ENCODE data around the gene ZNF784. TPM values are rescaled to one million over a fixed set of nuclear protein-coding genes. Genes with fewer than 3 reads are reported as not detected.
A peak's percentile ranks its signal among the peaks of the same experiment; 100 is the strongest.

ZNF784 gene
- total and polyA plus RNA-seq, 2 donors, result 2.7 to 5.4 TPM

DNA sequence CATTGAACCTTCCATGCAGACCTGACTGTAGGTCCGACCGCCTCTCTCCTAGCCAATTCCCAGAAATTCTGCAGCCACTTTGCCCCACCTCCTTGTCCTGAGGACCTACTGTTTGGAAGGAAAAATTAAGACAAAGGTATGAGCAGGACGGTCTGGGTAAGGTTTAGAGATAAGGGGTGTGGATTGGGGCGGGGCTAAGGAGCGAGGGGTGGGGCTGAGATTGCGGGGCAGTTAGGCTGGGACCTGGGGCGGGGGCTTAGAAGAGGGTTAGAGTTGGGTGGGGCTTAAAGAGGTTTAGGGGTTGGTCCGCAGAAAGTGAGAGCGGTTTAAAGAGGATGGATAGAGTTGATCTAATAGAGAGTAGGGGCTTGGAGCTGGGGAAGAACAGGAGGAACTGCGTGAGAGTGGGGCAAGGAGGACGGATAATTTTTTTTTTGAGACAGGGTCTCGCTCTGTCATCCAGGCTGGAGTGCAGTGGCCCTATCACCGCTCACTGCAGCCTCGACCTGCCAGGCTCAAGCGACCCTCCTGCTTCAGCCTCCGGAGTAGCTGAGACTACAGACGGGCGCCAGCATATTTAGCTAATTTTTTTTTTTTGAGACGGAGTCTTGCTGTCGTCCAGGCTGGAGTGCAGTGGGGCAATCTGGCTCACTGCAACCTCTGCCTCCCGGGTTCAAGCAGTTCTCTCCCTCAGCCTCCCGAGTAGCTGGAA is 20.6 kb downstream of the ZNF784 start:
- peaks cover 16 to 46% of the 10 kb centered on the region in 2 donors for H3K4me1 ChIP-seq (ENCODE audit: control insufficient read depth in 2 of 2, insufficient read depth in 2 of 2, low read length in 2 of 2)
- no peak overlapping the region for H3K4me3 ChIP-seq (ENCODE audit: low read length in 2 of 2)
- H3K36me3 ChIP-seq (ENCODE audit: control insufficient read depth in 2 of 2, insufficient read depth in 2 of 2, low read length in 1 of 2), result peaks cover 0 to 4% of the 10 kb centered on the region in 2 donors

DNA sequence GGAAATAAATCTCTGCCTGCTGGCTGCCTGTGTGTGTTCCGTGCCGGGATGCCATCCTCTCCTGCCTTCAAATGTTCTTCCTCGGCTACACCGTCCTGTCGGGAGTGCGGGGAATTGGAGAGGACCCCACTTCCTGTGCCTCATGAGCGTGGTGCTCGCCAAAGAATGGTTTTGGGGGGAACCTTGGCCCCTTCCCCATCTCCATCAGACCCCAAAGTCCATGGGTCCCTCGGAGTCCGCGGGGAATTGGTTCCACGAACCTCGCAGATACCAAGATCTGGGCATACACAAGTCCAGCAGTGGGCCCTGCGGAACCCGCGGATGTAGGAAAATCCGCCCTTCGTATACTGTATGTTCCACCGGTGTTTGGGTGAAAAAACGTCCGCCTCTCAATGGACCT is 21.3 kb downstream of the ZNF784 start:
- peaks cover 16 to 49% of the 10 kb centered on the region in 2 donors for H3K4me1 ChIP-seq (ENCODE audit: control insufficient read depth in 2 of 2, insufficient read depth in 2 of 2, low read length in 2 of 2)
- 98% methylated on average over 21 of the region's 21 CpGs for WGBS

More for the DNA sequence above, 20.6 kb downstream of the ZNF784 start:
- DNase-seq (ENCODE audit: low read depth in 6 of 9, low spot score in 9 of 9), result no peak
- Histone ChIP-seq H3K27me3 (ENCODE audit: control insufficient read depth in 2 of 2, insufficient read depth in 1 of 2, low read length in 1 of 2) (no peaks in the 10 kb centered on the region), H3K9me3 (ENCODE audit: control insufficient read depth in 2 of 2, insufficient read depth in 1 of 2, low read length in 1 of 2) (peaks cover 0 to 7% of the 10 kb centered on the region in 2 donors), H3K27ac (ENCODE audit: low read depth in 1 of 2, low read length in 1 of 2) (no peak overlapping the region)
- WGBS, result 92% methylated on average over 22 of the region's 22 CpGs

DNA sequence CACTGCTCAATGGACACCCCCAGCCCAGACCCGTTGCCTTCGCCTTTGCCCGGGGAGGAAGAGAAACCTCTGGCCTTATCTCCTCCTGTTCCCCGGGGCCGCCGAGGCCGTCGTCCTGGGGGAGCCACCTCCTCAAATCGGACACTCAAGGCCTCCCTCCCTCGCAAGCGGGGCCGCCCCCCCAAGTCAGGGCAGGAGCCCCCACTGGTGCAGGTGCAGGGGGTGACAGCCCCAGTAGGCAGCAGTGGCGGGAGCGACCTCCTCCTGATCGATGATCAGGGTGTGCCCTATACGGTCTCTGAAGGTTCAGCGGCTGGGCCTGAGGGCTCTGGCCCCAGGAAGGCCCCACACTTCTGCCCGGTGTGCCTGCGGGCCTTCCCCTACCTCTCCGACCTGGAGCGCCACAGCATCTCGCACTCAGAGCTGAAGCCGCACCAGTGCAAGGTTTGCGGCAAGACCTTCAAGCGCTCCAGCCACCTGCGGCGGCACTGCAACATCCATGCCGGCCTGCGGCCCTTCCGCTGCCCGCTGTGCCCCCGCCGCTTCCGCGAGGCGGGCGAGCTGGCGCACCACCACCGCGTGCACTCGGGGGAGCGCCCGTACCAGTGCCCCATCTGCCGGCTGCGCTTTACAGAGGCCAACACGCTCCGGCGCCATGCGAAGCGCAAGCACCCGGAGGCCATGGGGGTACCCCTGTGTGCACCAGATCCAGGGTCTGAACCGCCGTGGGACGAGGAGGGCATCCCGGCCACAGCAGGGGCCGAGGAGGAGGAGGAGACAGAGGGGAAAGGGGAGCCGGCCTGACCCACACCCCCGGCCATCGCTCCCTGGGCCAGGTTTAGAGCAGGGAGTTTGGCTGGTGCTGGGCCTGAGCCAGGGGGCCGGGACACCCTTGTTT is 22.0 kb downstream of the ZNF784 start:
- 99% methylated on average over 60 of the region's 60 CpGs for WGBS
- H3K4me1 ChIP-seq (ENCODE audit: control insufficient read depth in 2 of 2, insufficient read depth in 2 of 2, low read length in 2 of 2), result peaks cover 16 to 49% of the 10 kb centered on the region in 2 donors
- H3K9me3 ChIP-seq (ENCODE audit: control insufficient read depth in 2 of 2, insufficient read depth in 1 of 2, low read length in 1 of 2), result peaks cover 0 to 7% of the 10 kb centered on the region in 2 donors
- no peak for DNase-seq (ENCODE audit: low read depth in 6 of 9, low spot score in 9 of 9)
- H3K27me3 ChIP-seq (ENCODE audit: control insufficient read depth in 2 of 2, insufficient read depth in 1 of 2, low read length in 1 of 2), result no peaks in the 10 kb centered on the region
- H3K4me3 ChIP-seq (ENCODE audit: low read length in 2 of 2), result no peak overlapping the region
- H3K36me3 ChIP-seq (ENCODE audit: control insufficient read depth in 2 of 2, insufficient read depth in 2 of 2, low read length in 1 of 2), result peaks cover 1 to 7% of the 10 kb centered on the region in 2 donors
- H3K27ac ChIP-seq (ENCODE audit: low read depth in 1 of 2, low read length in 1 of 2), result no peak overlapping the region

More for the DNA sequence above, 21.3 kb downstream of the ZNF784 start:
- DNase-seq (ENCODE audit: low read depth in 6 of 9, low spot score in 9 of 9), result no peak
- H3K27ac ChIP-seq (ENCODE audit: low read depth in 1 of 2, low read length in 1 of 2), result no peak overlapping the region
- peaks cover 0 to 7% of the 10 kb centered on the region in 2 donors for H3K9me3 ChIP-seq (ENCODE audit: control insufficient read depth in 2 of 2, insufficient read depth in 1 of 2, low read length in 1 of 2)
- H3K27me3 ChIP-seq (ENCODE audit: control insufficient read depth in 2 of 2, insufficient read depth in 1 of 2, low read length in 1 of 2), result no peaks in the 10 kb centered on the region
- no peak overlapping the region for H3K4me3 ChIP-seq (ENCODE audit: low read length in 2 of 2)
- H3K36me3 ChIP-seq (ENCODE audit: control insufficient read depth in 2 of 2, insufficient read depth in 2 of 2, low read length in 1 of 2), result peaks cover 0 to 4% of the 10 kb centered on the region in 2 donors

DNA sequence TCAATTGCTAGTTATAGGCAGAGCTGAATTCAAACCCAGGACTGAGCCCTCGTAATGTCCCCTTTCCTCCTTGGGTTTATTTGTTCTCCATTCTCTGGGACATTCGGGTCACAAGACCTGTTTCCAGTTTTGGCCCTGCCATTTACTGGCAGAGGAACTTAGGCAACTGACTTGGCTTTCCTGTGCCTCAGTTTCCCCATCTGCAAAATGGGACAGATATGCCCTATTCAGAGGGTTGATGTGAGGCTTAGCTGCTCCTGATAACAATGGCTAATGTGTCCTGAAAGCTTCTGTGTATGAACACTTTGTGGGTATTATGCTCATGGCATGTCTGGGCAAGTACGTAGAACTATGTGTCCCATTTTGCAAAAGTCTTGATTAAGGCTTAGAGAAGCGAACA is 23.3 kb downstream of the ZNF784 start:
- Histone ChIP-seq H3K4me1 (ENCODE audit: control insufficient read depth in 2 of 2, insufficient read depth in 2 of 2, low read length in 2 of 2) (peaks cover 12 to 38% of the 10 kb centered on the region in 2 donors), H3K4me3 (ENCODE audit: low read length in 2 of 2) (peak overlapping the region; percentile 61 to 75), H3K27me3 (ENCODE audit: control insufficient read depth in 2 of 2, insufficient read depth in 1 of 2, low read length in 1 of 2) (no peaks in the 10 kb centered on the region), H3K27ac (ENCODE audit: low read depth in 1 of 2, low read length in 1 of 2) (peak overlapping the region; percentile 95 to 97), H3K9me3 (ENCODE audit: control insufficient read depth in 2 of 2, insufficient read depth in 1 of 2, low read length in 1 of 2) (peaks cover 0 to 7% of the 10 kb centered on the region in 2 donors), H3K36me3 (ENCODE audit: control insufficient read depth in 2 of 2, insufficient read depth in 2 of 2, low read length in 1 of 2) (peaks cover 11 to 15% of the 10 kb centered on the region in 2 donors)
- DNase-seq (ENCODE audit: low read depth in 6 of 9, low spot score in 9 of 9), result no peak
- WGBS, result 89% methylated on average over 4 of the region's 4 CpGs

DNA sequence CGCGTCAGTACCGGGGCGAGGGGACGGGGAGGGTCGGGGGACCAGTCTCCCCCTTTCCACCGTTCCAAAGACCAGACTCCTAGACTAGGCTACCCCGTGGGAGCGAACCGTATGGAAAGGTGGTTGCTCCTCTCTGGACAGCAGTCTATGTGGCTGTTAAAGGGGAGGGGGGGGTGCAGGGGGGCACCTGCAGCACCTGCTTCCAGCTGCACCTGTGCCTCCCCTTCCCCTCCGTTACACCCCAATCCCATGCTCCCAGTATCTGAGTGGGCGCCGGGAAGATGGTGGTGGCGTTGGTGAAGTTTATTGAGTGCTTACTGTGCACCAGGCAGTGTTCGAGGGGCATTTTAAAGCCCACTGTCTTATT is 23.7 kb downstream of the ZNF784 start:
- Histone ChIP-seq H3K27me3 (ENCODE audit: control insufficient read depth in 2 of 2, insufficient read depth in 1 of 2, low read length in 1 of 2) (no peaks in the 10 kb centered on the region), H3K27ac (ENCODE audit: low read depth in 1 of 2, low read length in 1 of 2) (peak overlapping the region; percentile 95 to 97), H3K36me3 (ENCODE audit: control insufficient read depth in 2 of 2, insufficient read depth in 2 of 2, low read length in 1 of 2) (peaks cover 16 to 19% of the 10 kb centered on the region in 2 donors), H3K4me3 (ENCODE audit: low read length in 2 of 2) (peak overlapping the region; percentile 61 to 75), H3K4me1 (ENCODE audit: control insufficient read depth in 2 of 2, insufficient read depth in 2 of 2, low read length in 2 of 2) (peaks cover 12 to 34% of the 10 kb centered on the region in 2 donors), H3K9me3 (ENCODE audit: control insufficient read depth in 2 of 2, insufficient read depth in 1 of 2, low read length in 1 of 2) (peaks cover 0 to 7% of the 10 kb centered on the region in 2 donors)
- 5% methylated on average over 15 of the region's 15 CpGs for WGBS
- DNase-seq (ENCODE audit: low read depth in 6 of 9, low spot score in 9 of 9), result peak in 1 of 9 donors; percentile 13

DNA sequence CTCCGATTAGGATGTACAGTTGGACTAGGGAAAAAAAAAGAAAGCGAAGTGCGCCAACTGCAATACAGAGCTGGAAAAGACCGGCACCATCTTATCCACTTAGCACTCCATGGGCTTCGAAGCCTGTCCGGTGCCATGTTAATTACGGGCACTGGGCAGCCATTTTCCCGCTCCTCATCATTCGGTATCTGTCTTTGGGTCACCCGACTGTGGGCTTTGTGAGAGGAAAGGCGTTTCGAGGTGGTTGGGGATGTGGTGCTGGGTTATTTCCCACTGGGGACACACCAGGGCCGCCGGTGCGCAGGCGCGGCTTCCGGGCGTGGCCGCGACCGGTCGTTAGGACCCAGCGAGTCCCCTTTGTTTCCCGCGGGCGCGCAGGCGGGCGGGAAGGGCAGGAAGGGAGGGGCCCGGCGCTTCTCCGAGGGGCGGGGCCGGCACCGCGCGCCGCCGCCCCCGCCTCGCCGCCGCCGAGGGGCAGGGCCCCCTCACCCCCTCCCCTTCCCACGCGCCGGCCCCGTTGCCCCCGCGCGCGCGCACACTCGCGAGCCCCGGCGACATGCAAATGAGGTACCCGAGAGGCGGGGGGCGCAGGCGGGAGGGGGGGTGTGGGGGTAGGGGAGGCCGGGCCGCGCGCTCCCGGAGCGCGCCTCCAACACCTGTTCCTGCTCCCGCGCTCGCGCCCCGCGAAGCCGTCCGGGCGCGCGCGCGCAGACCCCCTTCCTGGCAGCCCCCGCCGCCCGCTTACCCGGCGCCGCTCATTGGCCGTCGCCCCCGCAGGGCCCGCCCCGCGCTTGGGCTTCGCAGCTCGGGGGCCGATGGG is 24.3 kb downstream of the ZNF784 start, which contains the start of gene ZNF524:
TSS of gene ZNF524 (plus strand) at position 447 of the 820 bp plus-strand sequence. CDS start 1,825 bp downstream, outside the sequence.
- Histone ChIP-seq H3K27me3 (ENCODE audit: control insufficient read depth in 2 of 2, insufficient read depth in 1 of 2, low read length in 1 of 2) (no peaks in the 10 kb centered on the region), H3K4me3 (ENCODE audit: low read length in 2 of 2) (peak within 1 kb of the TSS; percentile 75 to 92), H3K4me1 (ENCODE audit: control insufficient read depth in 2 of 2, insufficient read depth in 2 of 2, low read length in 2 of 2) (peaks cover 12 to 34% of the 10 kb centered on the region in 2 donors), H3K27ac (ENCODE audit: low read depth in 1 of 2, low read length in 1 of 2) (peak within 1 kb of the TSS; percentile 95 to 100), H3K9me3 (ENCODE audit: control insufficient read depth in 2 of 2, insufficient read depth in 1 of 2, low read length in 1 of 2) (peaks cover 0 to 7% of the 10 kb centered on the region in 2 donors), H3K36me3 (ENCODE audit: control insufficient read depth in 2 of 2, insufficient read depth in 2 of 2, low read length in 1 of 2) (peaks cover 21 to 23% of the 10 kb centered on the region in 2 donors)
- peak; percentile 92 to 99 (median 96) for DNase-seq (ENCODE audit: low read depth in 6 of 9, low spot score in 9 of 9)
- WGBS, result under 1% methylated on average over 95 of the region's 97 CpGs

DNA sequence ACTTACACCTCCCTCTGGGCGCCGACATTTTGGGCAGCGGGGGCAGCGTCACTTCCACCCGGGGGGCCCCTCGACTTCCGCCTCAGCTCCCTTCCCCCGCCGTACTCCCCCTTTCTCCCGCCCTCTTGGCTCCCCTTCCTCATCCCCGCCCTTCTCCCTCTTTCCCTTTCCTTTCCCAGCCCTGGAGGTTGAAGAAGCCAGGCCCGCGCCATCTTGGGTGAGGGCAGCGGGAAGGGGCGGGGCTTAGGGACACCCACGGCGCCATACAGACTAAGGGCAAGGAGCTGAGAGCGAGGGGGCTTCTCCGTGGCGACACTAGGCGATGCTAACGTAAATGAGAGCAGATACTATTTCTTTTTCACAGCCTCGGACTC is 24.9 kb downstream of the ZNF784 start, which contains the start of gene FIZ1:
TSS of gene FIZ1 (minus strand) at position 50 of the 374 bp plus-strand sequence. CDS start 1,652 bp downstream, outside the sequence.
- peak within 1 kb of the TSS; percentile 75 to 92 for H3K4me3 ChIP-seq (ENCODE audit: low read length in 2 of 2)
- WGBS, result 0% methylated on average over 23 of the region's 23 CpGs
- no peaks in the 10 kb centered on the region for H3K27me3 ChIP-seq (ENCODE audit: control insufficient read depth in 2 of 2, insufficient read depth in 1 of 2, low read length in 1 of 2)
- H3K9me3 ChIP-seq (ENCODE audit: control insufficient read depth in 2 of 2, insufficient read depth in 1 of 2, low read length in 1 of 2), result peaks cover 1 to 7% of the 10 kb centered on the region in 2 donors
- DNase-seq (ENCODE audit: low read depth in 6 of 9, low spot score in 9 of 9), result peak; percentile 96 to 100 (median 99)
- H3K36me3 ChIP-seq (ENCODE audit: control insufficient read depth in 2 of 2, insufficient read depth in 2 of 2, low read length in 1 of 2), result peaks cover 25 to 28% of the 10 kb centered on the region in 2 donors
- H3K4me1 ChIP-seq (ENCODE audit: control insufficient read depth in 2 of 2, insufficient read depth in 2 of 2, low read length in 2 of 2), result peaks cover 8 to 29% of the 10 kb centered on the region in 2 donors
- H3K27ac ChIP-seq (ENCODE audit: low read depth in 1 of 2, low read length in 1 of 2), result peak within 1 kb of the TSS; percentile 95 to 100

DNA sequence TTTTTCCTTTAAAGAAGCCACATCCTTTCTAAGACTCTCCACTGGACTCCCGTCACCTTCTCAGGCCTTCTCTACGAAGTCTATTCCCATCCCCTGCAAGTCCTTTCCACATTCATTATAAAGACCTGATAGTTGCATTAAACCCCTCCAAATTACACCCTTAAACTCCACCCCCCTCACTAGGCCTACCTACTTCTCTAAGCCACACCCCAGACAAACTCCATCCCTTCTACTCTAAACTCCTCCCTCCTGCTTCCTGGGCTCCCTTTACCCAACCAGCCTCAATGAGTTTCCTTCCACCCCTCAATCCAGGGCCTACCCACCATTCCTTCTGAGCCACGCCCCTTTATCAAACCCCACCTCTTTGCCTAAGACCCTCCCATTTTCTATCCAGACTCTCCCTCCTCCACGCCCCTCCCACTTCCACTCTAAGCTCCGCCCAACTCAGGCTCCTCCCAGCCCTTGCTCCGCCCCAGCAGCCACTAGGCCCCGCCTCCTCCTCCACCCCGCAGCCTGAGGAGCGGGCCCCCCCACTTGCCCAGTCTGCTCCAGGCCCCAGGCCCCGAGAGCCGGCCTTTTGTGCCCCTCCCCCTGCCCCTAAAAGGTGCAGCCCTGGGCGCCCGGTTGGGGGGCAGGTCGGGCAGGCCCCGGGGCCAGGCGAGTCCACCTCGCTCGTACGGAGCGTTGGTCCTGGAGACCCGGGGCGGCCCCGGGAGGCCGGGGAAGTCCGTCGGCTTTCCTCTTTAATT is 25.5 kb downstream of the ZNF784 start:
- H3K4me1 ChIP-seq (ENCODE audit: control insufficient read depth in 2 of 2, insufficient read depth in 2 of 2, low read length in 2 of 2), result peaks cover 7 to 24% of the 10 kb centered on the region in 2 donors
- peak overlapping the region; percentile 75 to 92 for H3K4me3 ChIP-seq (ENCODE audit: low read length in 2 of 2)
- peaks cover 1 to 7% of the 10 kb centered on the region in 2 donors for H3K9me3 ChIP-seq (ENCODE audit: control insufficient read depth in 2 of 2, insufficient read depth in 1 of 2, low read length in 1 of 2)
- H3K27ac ChIP-seq (ENCODE audit: low read depth in 1 of 2, low read length in 1 of 2), result peak overlapping the region; percentile 95 to 100
- WGBS, result 8% methylated on average over 26 of the region's 26 CpGs
- H3K27me3 ChIP-seq (ENCODE audit: control insufficient read depth in 2 of 2, insufficient read depth in 1 of 2, low read length in 1 of 2), result no peaks in the 10 kb centered on the region
- DNase-seq (ENCODE audit: low read depth in 6 of 9, low spot score in 9 of 9), result peak; percentile 72 to 93 (median 83)
- H3K36me3 ChIP-seq (ENCODE audit: control insufficient read depth in 2 of 2, insufficient read depth in 2 of 2, low read length in 1 of 2), result peaks cover 25 to 28% of the 10 kb centered on the region in 2 donors

All from thymus (tissue), 11 donors.